ENCODE data around the gene PPP6R2. TPM values are rescaled to one million over a fixed set of nuclear protein-coding genes. Genes with fewer than 3 reads are reported as not detected.
"Not testable (repeated sequence)": the region's sequence is repeated elsewhere in the genome, so short reads cannot be mapped to it uniquely, and the experiment has no call there.

Gene PPP6R2
- total and polyA plus RNA-seq, 5 experiments from 2014 or later = 13.3 to 104 (median 29.1) TPM

DNA sequence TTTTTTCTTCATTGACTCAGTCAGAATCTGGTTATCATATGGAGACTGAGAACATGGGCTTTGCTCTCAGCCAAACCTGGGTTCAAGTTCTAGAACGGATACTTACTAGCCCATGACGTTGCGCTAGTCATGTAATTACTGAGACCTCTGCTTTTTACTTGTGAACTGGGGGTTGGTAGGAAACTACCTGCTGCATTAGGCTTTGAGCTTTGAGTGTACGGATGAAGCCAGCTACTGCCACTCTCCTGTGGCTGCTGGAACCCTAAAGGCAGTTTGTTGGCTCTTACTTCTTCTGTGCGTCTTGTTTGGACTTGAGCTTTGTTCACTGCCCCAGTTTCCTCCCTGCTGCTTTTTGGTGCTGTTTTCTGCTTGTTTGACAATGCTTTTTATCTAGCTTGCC lies 18.1 kb downstream of the PPP6R2 start:
- Mint-ChIP-seq H3K36me3 (peaks cover 4 to 51% (median 16%) of the 10 kb centered on the region in 3 donors), H3K4me3 (peak overlapping the region in 7 of 10 donors; percentile 16 to 69 (median 57)), H3K4me1 (peaks cover 34 to 60% (median 57%) of the 10 kb centered on the region in 4 donors), H3K27ac (peak overlapping the region; percentile 16 to 95 (median 80)), H3K27me3 (no peaks in the 10 kb centered on the region), H3K9me3 (no peaks in the 10 kb centered on the region)
- ATAC-seq (peak; percentile 37 to 42), DNase-seq (peak in 1 of 10 donors; percentile 10)
- POLR2A ChIA-PET = interaction anchor here (0.9 kb wide), 1 partner anchor 111 kb away, joined by 3 read pairs; no protein-coding TSS in a partner anchor

DNA sequence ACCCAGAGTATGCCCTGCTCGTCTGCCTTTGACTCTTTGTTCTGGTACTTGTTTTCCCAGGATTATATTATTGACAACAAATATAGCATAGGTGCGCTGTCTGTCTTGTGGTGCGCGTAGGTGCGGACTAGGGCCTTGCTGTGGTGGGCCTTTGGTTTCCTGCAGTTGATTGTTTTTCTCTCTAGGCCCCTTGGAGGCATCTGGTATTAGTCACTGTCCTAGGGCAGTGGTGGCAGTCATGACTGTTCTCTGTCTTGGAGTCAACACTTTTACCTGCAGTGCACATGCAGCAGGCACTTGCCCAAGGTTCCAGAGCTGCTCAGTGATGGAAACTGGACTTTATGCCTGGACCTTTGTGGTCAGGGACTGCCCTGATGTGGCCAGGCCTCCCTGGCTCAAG lies 18.6 kb downstream of the PPP6R2 start:
- ATAC-seq (peak; percentile 46 to 57), DNase-seq (peak in 1 of 10 donors; percentile 28)
- POLR2A ChIA-PET = interaction anchor here (0.9 kb wide), 1 partner anchor 111 kb away, joined by 3 read pairs; no protein-coding TSS in a partner anchor
- Mint-ChIP-seq H3K9me3 (no peaks in the 10 kb centered on the region), H3K4me1 (peaks cover 37 to 64% (median 59%) of the 10 kb centered on the region in 4 donors), H3K27me3 (no peaks in the 10 kb centered on the region), H3K27ac (peak overlapping the region; percentile 16 to 95 (median 80)), H3K36me3 (peaks cover 4 to 50% (median 16%) of the 10 kb centered on the region in 3 donors), H3K4me3 (peak overlapping the region in 9 of 10 donors; percentile 15 to 69 (median 53))

DNA sequence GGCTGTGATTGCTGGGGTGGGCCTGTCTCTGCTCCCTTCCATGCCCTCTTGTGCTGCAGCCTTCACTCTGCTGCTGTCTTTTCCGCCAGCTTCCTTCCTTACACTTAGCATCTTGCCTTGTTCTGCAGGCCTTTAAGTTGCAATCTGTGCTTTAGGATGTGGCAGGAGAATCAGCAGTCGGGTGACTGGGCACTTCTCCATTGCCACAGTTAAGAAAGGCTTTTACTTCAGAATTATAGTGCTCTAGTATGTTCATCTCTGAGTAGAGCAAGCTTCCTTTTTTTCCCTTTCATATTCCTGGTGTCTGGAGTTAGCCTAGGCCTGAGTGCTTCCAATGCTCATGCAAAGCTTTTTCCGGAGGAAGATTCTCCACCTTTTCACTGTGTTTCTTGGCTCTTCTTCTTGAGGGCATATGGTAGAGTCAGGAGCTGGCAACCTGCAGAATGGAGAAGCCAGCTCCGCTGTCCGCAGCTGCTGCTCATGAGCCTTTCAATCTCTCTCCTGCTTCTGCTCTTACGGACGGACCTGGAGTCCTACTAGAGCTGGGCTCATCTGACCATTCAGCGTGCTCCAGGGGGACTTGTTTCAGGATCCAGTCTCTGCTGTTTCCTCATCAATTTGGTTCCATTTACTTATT lies 20.2 kb downstream of the PPP6R2 start:
- ATAC-seq = no peak
- peaks cover 37 to 64% (median 54%) of the 10 kb centered on the region in 4 donors for H3K4me1 Mint-ChIP-seq

DNA sequence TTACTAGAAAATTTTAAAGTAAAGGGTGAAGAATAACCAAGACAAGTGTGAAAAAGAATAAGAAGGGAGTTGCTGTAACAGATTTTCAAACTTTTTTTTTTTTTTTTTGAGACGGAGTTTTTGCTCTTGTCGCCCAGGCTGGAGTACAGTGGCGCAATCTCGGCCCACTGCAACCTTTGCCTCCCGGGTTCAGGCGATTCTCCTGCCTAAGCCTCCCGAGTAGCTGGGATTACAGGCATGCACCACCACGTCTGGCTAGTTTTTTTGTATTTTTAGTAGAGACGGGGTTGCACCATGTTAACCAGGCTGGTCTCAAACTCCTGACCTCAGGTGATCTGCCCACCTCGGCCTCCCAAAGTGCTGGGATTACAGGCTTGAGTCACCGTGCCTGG lies 20.7 kb downstream of the PPP6R2 start:
- not testable (repeated sequence) for DNase-seq, H3K27me3 Mint-ChIP-seq, ATAC-seq, H3K4me3 Mint-ChIP-seq, H3K9me3 Mint-ChIP-seq
- POLR2A ChIA-PET = interaction anchor here (0.7 to 1.4 kb wide), 2 partner anchors 11 to 15 kb away, joined by 4 to 7 read pairs; no protein-coding TSS in a partner anchor
- peaks cover 37 to 59% (median 52%) of the 10 kb centered on the region in 4 donors for H3K4me1 Mint-ChIP-seq
- H3K36me3 Mint-ChIP-seq = peaks cover 4 to 53% (median 17%) of the 10 kb centered on the region in 3 donors
- H3K27ac Mint-ChIP-seq = peak overlapping the region in 3 of 10 donors; percentile 58 to 93 (median 78)

More for the DNA sequence above, 20.2 kb downstream of the PPP6R2 start:
- no peaks in the 10 kb centered on the region for H3K27me3 Mint-ChIP-seq
- H3K36me3 Mint-ChIP-seq = peaks cover 4 to 54% (median 16%) of the 10 kb centered on the region in 3 donors
- H3K4me3 Mint-ChIP-seq = peak overlapping the region in 2 of 10 donors; percentile 16 to 24
- H3K9me3 Mint-ChIP-seq = no peaks in the 10 kb centered on the region
- POLR2A ChIA-PET = interaction anchor here (0.7 to 1.4 kb wide), 3 partner anchors 11 to 107 kb away, joined by 3 to 4 read pairs (median 3); no protein-coding TSS in a partner anchor
- DNase-seq = no peak
- peak overlapping the region in 9 of 10 donors; percentile 20 to 93 (median 58) for H3K27ac Mint-ChIP-seq

DNA sequence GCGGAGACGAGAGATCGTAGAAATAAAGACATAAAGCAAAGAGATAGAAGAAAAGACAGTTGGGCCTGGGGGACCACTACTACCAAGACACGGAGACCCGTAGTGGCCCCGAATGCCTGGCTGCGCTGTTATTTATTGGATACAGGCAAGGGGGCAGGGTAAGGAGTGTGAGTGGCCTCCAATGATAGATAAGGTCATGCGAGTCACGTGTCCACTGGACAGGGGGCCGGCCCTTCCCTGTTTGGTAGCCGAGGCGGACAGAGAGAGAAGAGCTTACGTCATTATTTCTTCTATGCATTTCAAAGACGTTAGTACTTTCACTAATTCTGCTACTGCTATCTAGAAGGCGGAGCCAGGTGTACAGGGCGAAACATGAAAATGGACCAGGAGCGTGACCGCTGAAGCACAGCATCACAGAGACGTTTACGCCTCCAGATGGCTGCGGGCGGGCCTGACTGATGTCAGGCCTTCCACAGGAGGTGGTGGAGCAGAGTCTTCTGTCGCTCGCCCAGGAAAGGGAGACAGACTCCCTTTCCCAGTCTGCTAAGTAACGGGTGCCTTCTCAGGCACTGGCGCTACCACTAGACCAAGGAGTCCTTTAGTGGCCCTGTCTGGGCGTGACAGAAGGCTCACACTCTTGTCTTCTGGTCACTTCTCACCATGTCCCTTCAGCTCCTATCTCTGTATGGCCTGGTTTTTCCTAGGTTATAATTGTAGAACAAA lies 24.8 kb downstream of the PPP6R2 start:
- no peaks in the 10 kb centered on the region for H3K9me3 Mint-ChIP-seq
- no peaks in the 10 kb centered on the region for H3K27me3 Mint-ChIP-seq
- H3K27ac Mint-ChIP-seq = peak overlapping the region in 3 of 10 donors; percentile 18 to 90 (median 66)
- H3K4me3 Mint-ChIP-seq = no peak overlapping the region
- POLR2A ChIA-PET = no interaction called here
- ATAC-seq (no peak), DNase-seq (no peak)
- peaks cover 16 to 27% (median 22%) of the 10 kb centered on the region in 4 donors for H3K4me1 Mint-ChIP-seq
- peaks cover 0 to 49% (median 6%) of the 10 kb centered on the region in 3 donors for H3K36me3 Mint-ChIP-seq

DNA sequence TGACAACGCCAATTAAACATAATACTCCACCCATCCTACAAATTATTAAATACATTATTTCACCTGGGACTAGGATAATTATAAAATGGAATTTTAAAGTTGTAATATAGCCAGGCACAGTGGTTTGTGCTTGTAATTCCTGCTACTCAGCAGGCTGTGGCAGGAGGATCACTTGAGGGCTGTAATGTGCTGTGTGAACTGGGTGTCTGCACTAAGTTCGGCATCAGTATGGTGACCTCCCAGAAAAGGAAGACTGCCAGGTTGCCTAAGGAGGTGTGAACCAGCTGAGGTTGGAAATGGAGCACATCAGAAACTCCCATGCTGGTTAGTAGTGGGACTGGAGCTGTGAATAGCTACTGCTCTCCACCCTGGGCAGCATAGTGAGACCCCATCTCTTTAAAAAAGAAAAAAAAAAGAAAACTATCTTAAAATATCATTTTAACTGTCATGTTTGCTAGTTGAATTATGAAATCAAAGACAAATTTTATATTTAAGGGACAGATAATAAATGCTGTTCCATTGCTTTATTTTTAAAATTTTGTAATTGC lies 28.0 kb downstream of the PPP6R2 start:
- H3K9me3 Mint-ChIP-seq = no peaks in the 10 kb centered on the region
- H3K36me3 Mint-ChIP-seq = peaks cover 0 to 63% (median 7%) of the 10 kb centered on the region in 3 donors
- H3K4me3 Mint-ChIP-seq = no peak overlapping the region
- H3K27me3 Mint-ChIP-seq = no peaks in the 10 kb centered on the region
- POLR2A ChIA-PET = no interaction called here
- peaks cover 14 to 26% (median 16%) of the 10 kb centered on the region in 4 donors for H3K4me1 Mint-ChIP-seq
- ATAC-seq = no peak
- H3K27ac Mint-ChIP-seq = no peak overlapping the region
- DNase-seq = no peak

DNA sequence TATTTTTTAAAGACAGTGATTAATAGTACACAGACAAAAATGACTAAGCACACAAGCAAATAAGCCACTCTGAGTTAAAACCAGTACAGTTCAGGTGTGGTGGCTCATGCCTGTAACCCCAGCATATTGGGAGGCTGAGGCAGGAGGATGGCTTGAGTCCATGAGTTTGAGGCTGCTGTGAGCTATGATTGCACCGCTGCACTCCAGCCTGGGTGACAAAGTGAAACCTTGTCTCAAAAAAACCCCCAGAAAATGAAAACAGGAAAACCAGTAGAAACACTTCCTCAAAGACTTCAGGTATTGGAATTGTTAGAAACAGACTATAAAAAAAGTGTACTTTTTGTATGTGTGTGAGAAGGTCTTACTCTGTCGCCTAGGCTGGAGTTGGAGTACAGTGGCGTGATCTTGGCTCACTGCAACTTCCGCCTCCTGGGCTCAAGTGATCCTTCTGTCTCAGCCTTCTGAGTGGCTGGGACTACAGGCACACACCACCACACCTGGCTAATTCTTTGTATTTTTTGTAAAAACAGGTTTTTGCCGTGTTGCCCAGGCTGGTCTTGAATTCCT lies 33.0 kb downstream of the PPP6R2 start:
- H3K36me3 Mint-ChIP-seq = peaks cover 0 to 64% (median 15%) of the 10 kb centered on the region in 3 donors
- H3K9me3 Mint-ChIP-seq = no peaks in the 10 kb centered on the region
- DNase-seq (no peak), ATAC-seq (peak in 1 of 2 donors; percentile 27)
- H3K4me1 Mint-ChIP-seq = peaks cover 4 to 20% (median 13%) of the 10 kb centered on the region in 4 donors
- H3K27me3 Mint-ChIP-seq = no peaks in the 10 kb centered on the region
- POLR2A ChIA-PET = no interaction called here
- peak overlapping the region in 9 of 10 donors; percentile 8 to 69 (median 43) for H3K4me3 Mint-ChIP-seq
- H3K27ac Mint-ChIP-seq = peak overlapping the region; percentile 15 to 88 (median 52)

DNA sequence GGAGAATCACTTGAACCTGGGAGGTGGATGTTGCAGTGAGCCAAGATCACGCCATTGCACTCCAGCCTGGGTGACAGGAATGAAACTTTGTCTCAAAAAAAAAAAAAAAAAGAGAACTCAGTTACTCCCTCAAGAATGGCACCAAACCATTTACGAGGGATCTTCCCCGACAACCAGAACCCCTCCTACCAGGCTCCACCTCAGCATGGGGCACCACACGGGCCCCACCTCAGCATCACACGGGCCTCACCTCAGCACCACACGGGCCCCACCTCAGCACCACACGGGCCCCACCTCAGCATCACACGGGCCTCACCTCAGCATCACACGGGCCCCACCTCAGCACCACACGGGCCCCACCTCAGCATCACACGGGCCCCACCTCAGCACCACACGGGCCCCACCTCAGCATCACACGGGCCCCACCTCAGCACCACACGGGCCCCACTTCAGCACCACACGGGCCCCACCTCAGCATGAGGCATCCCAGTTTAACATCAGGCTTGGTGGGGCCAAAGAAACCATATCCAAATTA lies 38.0 kb downstream of the PPP6R2 start:
- ATAC-seq, DNase-seq, H3K9me3 Mint-ChIP-seq, H3K27me3 Mint-ChIP-seq, H3K4me3 Mint-ChIP-seq, POLR2A ChIA-PET: not testable (repeated sequence)
- H3K36me3 Mint-ChIP-seq = peaks cover 0 to 45% (median 11%) of the 10 kb centered on the region in 3 donors
- H3K4me1 Mint-ChIP-seq = peaks cover under 1 to 17% (median 14%) of the 10 kb centered on the region in 4 donors
- H3K27ac Mint-ChIP-seq = peak overlapping the region in 3 of 10 donors; percentile 18 to 66 (median 31)

DNA sequence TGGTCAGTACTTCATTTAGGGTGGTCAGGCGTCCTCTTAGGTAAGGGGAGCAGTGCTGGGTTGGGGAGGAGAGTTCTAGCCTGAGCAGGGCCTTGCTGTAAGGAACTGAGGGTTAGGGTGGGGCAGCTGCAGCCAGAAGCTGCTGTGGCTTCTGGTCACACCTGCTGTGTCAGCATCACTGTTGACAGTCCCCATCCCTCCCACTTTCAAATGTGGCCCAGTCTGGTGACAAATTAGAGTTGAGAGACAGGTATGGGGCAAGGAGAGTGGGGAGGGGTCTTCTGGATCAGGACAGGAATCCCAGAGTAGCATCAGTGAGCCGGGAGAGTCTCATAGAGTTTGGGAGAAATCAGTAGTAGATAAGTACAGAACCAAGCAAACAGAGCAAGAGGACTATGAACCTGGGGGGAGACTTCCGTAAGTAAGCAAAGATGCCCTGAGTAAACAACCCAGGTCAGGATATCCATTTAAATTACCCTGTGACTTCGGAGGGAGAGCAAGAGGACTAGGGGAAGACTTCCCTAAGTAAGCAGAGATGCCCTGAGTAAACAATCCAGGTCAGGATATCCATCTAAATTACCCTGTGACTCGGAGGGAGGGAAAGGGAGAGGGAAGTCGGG lies 53.7 kb downstream of the PPP6R2 start:
- H3K36me3 Mint-ChIP-seq = peaks cover 0 to 59% (median 6%) of the 10 kb centered on the region in 3 donors
- POLR2A ChIA-PET = interaction anchor here (0.6 to 0.7 kb wide), 2 partner anchors 21 to 139 kb away, joined by 3 read pairs; no protein-coding TSS in a partner anchor
- DNase-seq (no peak), ATAC-seq (no peak)
- no peaks in the 10 kb centered on the region for H3K9me3 Mint-ChIP-seq
- H3K27ac Mint-ChIP-seq = peak overlapping the region in 9 of 10 donors; percentile 15 to 86 (median 63)
- H3K27me3 Mint-ChIP-seq = no peaks in the 10 kb centered on the region
- H3K4me3 Mint-ChIP-seq = no peak overlapping the region
- H3K4me1 Mint-ChIP-seq = peaks cover 25 to 45% (median 32%) of the 10 kb centered on the region in 4 donors

DNA sequence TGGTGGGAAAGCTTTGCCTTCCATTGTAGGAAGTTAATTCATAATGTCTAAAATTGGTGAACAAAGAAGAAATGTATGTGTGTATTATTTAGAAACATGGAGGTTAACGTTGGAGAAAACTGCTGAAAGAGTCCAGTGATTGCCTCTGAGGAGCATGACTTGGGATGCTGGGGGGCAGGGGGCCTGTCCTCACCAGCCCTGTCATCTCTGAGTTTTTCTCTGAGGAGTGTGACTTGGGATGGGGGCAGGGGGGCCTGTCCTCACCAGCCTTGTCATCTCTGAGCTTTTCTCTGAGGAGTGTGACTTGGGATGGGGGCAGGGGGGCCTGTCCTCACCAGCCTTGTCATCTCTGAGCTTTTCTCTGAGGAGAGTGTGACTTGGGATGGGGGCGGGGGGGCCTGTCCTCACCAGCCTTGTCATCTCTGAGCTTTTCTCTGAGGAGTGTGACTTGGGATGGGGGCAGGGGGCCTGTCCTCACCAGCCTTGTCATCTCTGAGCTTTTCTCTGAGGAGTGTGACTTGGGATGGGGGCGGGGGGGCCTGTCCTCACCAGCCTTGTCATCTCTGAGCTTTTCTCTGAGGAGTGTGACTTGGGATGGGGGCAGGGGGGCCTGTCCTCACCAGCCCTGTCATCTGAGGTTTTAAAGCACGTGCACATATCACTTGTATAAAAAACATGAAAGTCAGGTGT lies 54.4 kb downstream of the PPP6R2 start:
- not testable (repeated sequence) for H3K4me3 Mint-ChIP-seq, H3K27me3 Mint-ChIP-seq, DNase-seq, ATAC-seq, H3K9me3 Mint-ChIP-seq
- H3K4me1 Mint-ChIP-seq = peaks cover 23 to 49% (median 36%) of the 10 kb centered on the region in 4 donors
- POLR2A ChIA-PET = interaction anchor here (0.7 kb wide), 1 partner anchor 73 kb away, joined by 3 read pairs; no protein-coding TSS in a partner anchor
- H3K27ac Mint-ChIP-seq = peak overlapping the region in 9 of 10 donors; percentile 15 to 86 (median 63)
- H3K36me3 Mint-ChIP-seq = peaks cover 0 to 59% (median 6%) of the 10 kb centered on the region in 3 donors

Data from naive thymus-derived CD8-positive, alpha-beta T cell (primary cell).